HG02798 (cell line): Measurements from ENCODE around the gene FMN1.

Source experiments
- ATAC-seq: cut with Tn5 transposase; IDR thresholded peaks from one replicate; pipeline ENCODE4 v1.9.1; 2021; ENCODE audit warnings: mild to moderate bottlenecking; ENCODE audit not compliant: unreplicated experiment, poor library complexity

FMN1 gene

GRCh38 chr15:33158366-33158765 is 36.1 kb downstream of the FMN1 start:
- ATAC-seq, result no peak

- ATAC-seq, result no peak
Measured at GRCh38 chr15:33157371-33158037, 37.0 kb downstream of the FMN1 start.

GRCh38 chr15:33155691-33156420 is 38.7 kb downstream of the FMN1 start:
- ATAC-seq, result no peak

GRCh38 chr15:33154351-33155166 is 40.0 kb downstream of the FMN1 start:
- ATAC-seq, result no peak

- ATAC-seq, result no peak
Measured at GRCh38 chr15:33153548-33153947, 41.0 kb downstream of the FMN1 start.

- ATAC-seq, result no peak
Measured at GRCh38 chr15:33152502-33153109, 41.9 kb downstream of the FMN1 start.

- ATAC-seq, result no peak
Measured at GRCh38 chr15:33150971-33151370, 43.5 kb downstream of the FMN1 start.

GRCh38 chr15:33150431-33150941 is 44.0 kb downstream of the FMN1 start:
- no peak for ATAC-seq

GRCh38 chr15:33149919-33150318 is 44.6 kb downstream of the FMN1 start:
- no peak for ATAC-seq

- ATAC-seq, result no peak
Measured at GRCh38 chr15:33148129-33148751, 46.3 kb downstream of the FMN1 start.

GRCh38 chr15:33146051-33146450 is 48.5 kb downstream of the FMN1 start:
- no peak for ATAC-seq

- no peak for ATAC-seq
Measured at GRCh38 chr15:33145447-33145846, 49.1 kb downstream of the FMN1 start.

GRCh38 chr15:33142708-33143107 is 51.8 kb downstream of the FMN1 start:
- peak; percentile 53 for ATAC-seq

GRCh38 chr15:33138000-33138399 is 56.5 kb downstream of the FMN1 start:
- no peak for ATAC-seq

- ATAC-seq, result no peak
Measured at GRCh38 chr15:33137101-33137500, 57.4 kb downstream of the FMN1 start.

- ATAC-seq, result no peak
Measured at GRCh38 chr15:33136353-33136752, 58.2 kb downstream of the FMN1 start.

GRCh38 chr15:33135355-33135781 is 59.1 kb downstream of the FMN1 start:
- ATAC-seq, result no peak

GRCh38 chr15:33132722-33133345 is 61.7 kb downstream of the FMN1 start:
- ATAC-seq, result no peak

- ATAC-seq, result no peak
Measured at GRCh38 chr15:33132233-33132580, 62.3 kb downstream of the FMN1 start.
